H9 (cell line): ENCODE results near the gene POLR2J. TPM values are rescaled to one million over a fixed set of nuclear protein-coding genes. Genes with fewer than 3 reads are reported as not detected.

Source experiments
- DNase-seq: peaks from one replicate; pipeline ENCODE4 v3.0.0-alpha.2; 2017
- H2AFZ ChIP-seq: one replicate; pipeline ENCODE4 v1.6.1; 2013; ENCODE audit warnings: mild to moderate bottlenecking, low read length, control low read depth, moderate library complexity
- H2AK5ac ChIP-seq: 2 replicates; pipeline ENCODE4 v1.6.1; 2013; ENCODE audit warnings: low read length, control low read depth, mixed read lengths; ENCODE audit not compliant: insufficient read length
- H2BK120ac ChIP-seq: one replicate; pipeline ENCODE4 v1.6.1; 2013; ENCODE audit warnings: low read depth, mild to moderate bottlenecking, low read length, control low read depth, inconsistent platforms; ENCODE audit not compliant: poor library complexity, severe bottlenecking
- H2BK12ac ChIP-seq: 2 replicates; pipeline ENCODE4 v1.6.1; 2013; ENCODE audit warnings: low read length, control low read depth, mixed read lengths, low read depth; ENCODE audit not compliant: insufficient read length
- H2BK15ac ChIP-seq: 2 replicates; pipeline ENCODE4 v1.6.1; 2013; ENCODE audit warnings: low read depth, low read length, control low read depth
- H2BK20ac ChIP-seq: one replicate; pipeline ENCODE4 v1.6.1; 2013; ENCODE audit warnings: low read depth, mild to moderate bottlenecking, low read length, control low read depth, inconsistent platforms; ENCODE audit not compliant: poor library complexity, severe bottlenecking
- H2BK5ac ChIP-seq: 2 replicates; pipeline ENCODE4 v1.6.1; 2013; ENCODE audit warnings: low read length, control low read depth, mixed read lengths; ENCODE audit not compliant: insufficient read length
- H3K14ac ChIP-seq: 2 replicates; pipeline ENCODE4 v1.6.1; 2013; ENCODE audit warnings: low read length, control low read depth; ENCODE audit not compliant: insufficient read depth
- H3K18ac ChIP-seq: 2 replicates; pipeline ENCODE4 v1.6.1; 2013; ENCODE audit warnings: low read depth, mild to moderate bottlenecking, mixed read lengths, low read length, control low read depth; ENCODE audit not compliant: insufficient read length
- H3K23ac ChIP-seq: 2 replicates; pipeline ENCODE4 v1.6.1; 2013; ENCODE audit warnings: low read length, control low read depth, mixed read lengths, low read depth; ENCODE audit not compliant: insufficient read length
- H3K23me2 ChIP-seq: 2 replicates; pipeline ENCODE4 v1.6.1; 2013; ENCODE audit warnings: low read depth, mild to moderate bottlenecking, mixed read lengths, low read length, control low read depth; ENCODE audit not compliant: insufficient read length, poor library complexity, severe bottlenecking
- H3K27ac ChIP-seq: 2 replicates; pipeline ENCODE4 v1.5.1; 2013; ENCODE audit warnings: low read length, control low read depth, mixed read lengths, low read depth; ENCODE audit not compliant: insufficient read length
- H3K27me3 ChIP-seq: 2 replicates; pipeline ENCODE4 v1.6.1; 2013; ENCODE audit warnings: low read length, control low read depth, inconsistent platforms; ENCODE audit not compliant: insufficient read depth
- H3K4ac ChIP-seq: 2 replicates; pipeline ENCODE4 v1.6.1; 2013; ENCODE audit warnings: low read depth, mild to moderate bottlenecking, control low read depth, inconsistent platforms, low read length, moderate library complexity
- H3K4me1 ChIP-seq: 2 replicates; pipeline ENCODE4 v1.6.1; 2013; ENCODE audit warnings: low read length, control low read depth, inconsistent platforms; ENCODE audit not compliant: insufficient read depth
- H3K4me2 ChIP-seq: 2 replicates; pipeline ENCODE4 v1.6.1; 2013; ENCODE audit warnings: low read length, control low read depth, mixed read lengths; ENCODE audit not compliant: insufficient read length, insufficient read depth
- H3K56ac ChIP-seq: 2 replicates; pipeline ENCODE4 v1.6.1; 2013; ENCODE audit warnings: low read depth, mild to moderate bottlenecking, mixed read lengths, low read length, control low read depth; ENCODE audit not compliant: insufficient read length
- H3K79me1 ChIP-seq: 2 replicates; pipeline ENCODE4 v1.6.1; 2013; ENCODE audit warnings: low read depth, mild to moderate bottlenecking, moderate library complexity, low read length, control low read depth, inconsistent platforms; ENCODE audit not compliant: insufficient read depth, poor library complexity, severe bottlenecking
- H3K79me2 ChIP-seq: 2 replicates; pipeline ENCODE4 v1.6.1; 2013; ENCODE audit warnings: low read length, control low read depth, inconsistent platforms; ENCODE audit not compliant: insufficient read depth
- H3K9ac ChIP-seq: 2 replicates; pipeline ENCODE4 v1.6.1; 2013; ENCODE audit warnings: low read length, control low read depth, mixed read lengths; ENCODE audit not compliant: insufficient read length; ENCODE audit errors: extremely low read depth
- H3K9me3 ChIP-seq: one replicate; pipeline ENCODE4 v1.6.1; 2013; ENCODE audit warnings: low read depth, low read length, inconsistent platforms; ENCODE audit not compliant: control insufficient read depth
- H3T11ph ChIP-seq: one replicate; pipeline ENCODE4 v1.6.1; 2013; ENCODE audit warnings: mild to moderate bottlenecking, low read length, control low read depth, inconsistent platforms
- H4K20me1 ChIP-seq: one replicate; pipeline ENCODE4 v1.6.1; 2013; ENCODE audit not compliant: control insufficient read depth, insufficient read length, insufficient read depth
- H4K5ac ChIP-seq: 2 replicates; pipeline ENCODE4 v1.6.1; 2013; ENCODE audit warnings: low read depth, mild to moderate bottlenecking, mixed read lengths, low read length, control low read depth; ENCODE audit not compliant: insufficient read length
- H4K8ac ChIP-seq: replicated peaks from 2 replicates; pipeline ENCODE4 v1.6.1; 2013; ENCODE audit warnings: low read length, control low read depth, mixed read lengths, low read depth; ENCODE audit not compliant: insufficient read length
- H4K91ac ChIP-seq: 2 replicates; pipeline ENCODE4 v1.6.1; 2013; ENCODE audit warnings: low read depth, mild to moderate bottlenecking, moderate library complexity, mixed read lengths, low read length, control low read depth; ENCODE audit not compliant: insufficient read length
- H3K27ac Mint-ChIP-seq, 3 experiments: 2 replicates in 2 of 3; 3 replicates in 1 of 3; pipeline ENCODE4 v1.8.0; 2020 to 2021; ENCODE audit warnings: mixed read lengths in 3 of 3, mild to moderate bottlenecking in 1 of 3, moderate library complexity in 1 of 3
- H3K27me3 Mint-ChIP-seq: 2 replicates; pipeline ENCODE4 v1.8.0; 2021; ENCODE audit warnings: low read depth, mild to moderate bottlenecking, moderate library complexity, mixed read lengths
- H3K36me3 Mint-ChIP-seq, 3 experiments: 2 replicates in 2 of 3; 3 replicates in 1 of 3; pipeline ENCODE4 v1.8.0; 2020 to 2021; ENCODE audit warnings: low read depth in 3 of 3, mixed read lengths in 3 of 3; ENCODE audit not compliant: insufficient read depth in 1 of 3
- H3K4me1 Mint-ChIP-seq, 2 experiments: 2 replicates each; pipeline ENCODE4 v1.8.0; 2020; ENCODE audit warnings: mixed read lengths in 2 of 2
- H3K4me3 Mint-ChIP-seq, 2 experiments: 2 replicates in 1 of 2; 3 replicates in 1 of 2; pipeline ENCODE4 v1.8.0; 2020 to 2021; ENCODE audit warnings: mild to moderate bottlenecking in 2 of 2, mixed read lengths in 2 of 2, moderate library complexity in 1 of 2
- H3K9me3 Mint-ChIP-seq, 2 experiments: 2 replicates in 1 of 2; 3 replicates in 1 of 2; pipeline ENCODE4 v1.8.0; 2020; ENCODE audit warnings: mild to moderate bottlenecking in 2 of 2, mixed read lengths in 2 of 2, moderate library complexity in 1 of 2
- CTCF ChIP-seq: fragments of 200-600 bp; sonication (generic); conservative IDR thresholded peaks from 3 replicates; pipeline ENCODE4 v1.8.0; 2021; ENCODE audit warnings: antibody characterized with exemption, mild to moderate bottlenecking
- WGBS: extraction: QIAGEN DNeasy Blood & Tissue Kit; methylation state at CpG from one replicate; pipeline ENCODE4 v1.1.7; 2013; ENCODE audit warnings: missing lambda C conversion rate, low lambda C conversion rate, mixed read lengths; ENCODE audit not compliant: insufficient read length; ENCODE audit errors: extremely low coverage; 5-methylcytosine and 5-hydroxymethylcytosine counted together
- total RNA-seq: library from RNA; stranded (reverse); gene quantifications from 2 replicates; pipeline ENCODE4 v1.2.1, GENCODE V29; 2021

Gene POLR2J
- total RNA-seq, 1 experiment from 2014 or later, result 58.5 TPM

DNA sequence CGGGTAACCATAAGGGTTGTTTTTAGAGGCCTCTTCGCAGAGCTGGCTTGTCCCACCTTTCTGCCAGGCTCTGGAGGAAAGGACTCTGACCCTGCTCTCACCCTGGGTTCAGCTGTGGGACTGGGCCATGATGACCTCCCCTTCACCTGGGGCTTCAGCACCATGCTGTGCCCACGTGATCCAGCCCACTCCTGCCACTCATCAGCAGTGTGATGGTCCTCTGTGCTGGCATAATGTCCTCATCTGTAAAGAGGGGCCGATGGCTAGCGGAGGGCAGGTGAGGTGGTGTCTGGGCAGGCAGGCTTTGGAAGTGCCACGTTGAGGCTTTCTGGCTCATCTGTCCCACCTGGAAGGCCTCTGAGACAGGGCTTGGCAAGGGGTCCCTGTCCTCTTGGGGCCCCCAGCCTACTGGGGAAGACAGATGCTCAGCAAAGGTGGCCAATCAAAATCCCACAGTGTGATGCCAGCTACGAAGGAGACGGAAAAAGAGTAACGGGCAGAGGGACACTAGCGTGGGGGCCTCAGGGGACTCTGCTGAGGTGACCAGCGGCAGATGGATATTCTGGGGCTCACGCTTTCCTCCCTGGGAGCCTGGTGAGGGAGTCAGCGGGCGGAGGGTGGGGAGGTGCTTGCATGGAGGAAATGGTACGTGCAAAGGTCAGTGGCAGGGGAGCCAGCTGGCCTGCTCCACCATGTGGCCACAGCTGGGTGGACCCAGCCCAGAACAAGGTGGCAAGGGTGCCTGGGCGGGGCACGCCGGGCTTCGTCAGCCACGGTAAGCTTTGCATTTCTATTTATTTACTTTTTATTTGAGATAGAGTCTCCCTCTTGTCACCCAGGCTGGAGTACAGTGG lies 8.5 kb downstream of the POLR2J start:
- H3K56ac ChIP-seq, result no peak overlapping the region
- DNase-seq, result no peak
- no peaks in the 10 kb centered on the region for H3K23me2 ChIP-seq
- H3K27me3 ChIP-seq, result no peaks in the 10 kb centered on the region
- H3K9me3 ChIP-seq, result no peaks in the 10 kb centered on the region
- no peak overlapping the region for H3K27ac ChIP-seq
- H2AK5ac ChIP-seq, result no peak overlapping the region
- TF ChIP-seq CTCF, result no peak
- no CpG with 5 or more reads among the region's 20 CpGs for WGBS
- no peak overlapping the region for H2BK5ac ChIP-seq
- no peak overlapping the region for H3T11ph ChIP-seq
- H2BK120ac ChIP-seq, result no peak overlapping the region
- no peak overlapping the region for H2BK12ac ChIP-seq
- no peak overlapping the region for H3K9ac ChIP-seq
- H3K36me3 Mint-ChIP-seq, result peaks cover 20 to 33% (median 31%) of the 10 kb centered on the region in 3 experiments; a peak in 6 of 7 replicates
- H3K79me1 ChIP-seq, result peaks cover 2% of the 10 kb centered on the region
- H3K27me3 Mint-ChIP-seq, result no peaks in the 10 kb centered on the region
- H3K14ac ChIP-seq, result no peak overlapping the region
- H4K5ac ChIP-seq, result no peak overlapping the region
- H3K18ac ChIP-seq, result no peak overlapping the region
- H2BK15ac ChIP-seq, result no peak overlapping the region
- no peak overlapping the region for H4K8ac ChIP-seq
- H3K4ac ChIP-seq, result no peak overlapping the region
- no peak overlapping the region; a peak in 2 of 7 replicates for H3K27ac Mint-ChIP-seq
- H2AFZ ChIP-seq, result no peak overlapping the region
- no peaks in the 10 kb centered on the region for H3K4me1 ChIP-seq
- H4K20me1 ChIP-seq, result no peaks in the 10 kb centered on the region
- H4K91ac ChIP-seq, result no peak overlapping the region
- H3K79me2 ChIP-seq, result no peaks in the 10 kb centered on the region
- H3K4me3 Mint-ChIP-seq, result peak overlapping the region in 1 of 2 experiments; percentile 23; a peak in 1 of 5 replicates
- H3K4me1 Mint-ChIP-seq, result peaks cover 5% of the 10 kb centered on the region in 2 experiments; a peak in 1 of 4 replicates
- H2BK20ac ChIP-seq, result no peak overlapping the region
- no peak overlapping the region for H3K23ac ChIP-seq
- no peak overlapping the region for H3K4me2 ChIP-seq
- H3K9me3 Mint-ChIP-seq, result no peaks in the 10 kb centered on the region
